Left kidney (tissue), 2 donors: Measurements from ENCODE around the gene LSM8. TPM values are rescaled to one million over a fixed set of nuclear protein-coding genes. Genes with fewer than 3 reads are reported as not detected.
"Not testable (repeated sequence)": the region's sequence is repeated elsewhere in the genome, so short reads cannot be mapped to it uniquely, and the experiment has no call there.

Experiments
- DNase-seq: peaks from one replicate; pipeline ENCODE4 v3.0.0-alpha.2; 2013
- polyA plus RNA-seq: library from polyadenylated mRNA; unstranded; fragments of 120-200 nt; gene quantifications from one replicate; pipeline ENCODE4 v1.2.1, GENCODE V29; 2013; ENCODE audit not compliant: insufficient read length

LSM8 gene
- polyA plus RNA-seq, 1 donor, result 73.7 TPM

DNA sequence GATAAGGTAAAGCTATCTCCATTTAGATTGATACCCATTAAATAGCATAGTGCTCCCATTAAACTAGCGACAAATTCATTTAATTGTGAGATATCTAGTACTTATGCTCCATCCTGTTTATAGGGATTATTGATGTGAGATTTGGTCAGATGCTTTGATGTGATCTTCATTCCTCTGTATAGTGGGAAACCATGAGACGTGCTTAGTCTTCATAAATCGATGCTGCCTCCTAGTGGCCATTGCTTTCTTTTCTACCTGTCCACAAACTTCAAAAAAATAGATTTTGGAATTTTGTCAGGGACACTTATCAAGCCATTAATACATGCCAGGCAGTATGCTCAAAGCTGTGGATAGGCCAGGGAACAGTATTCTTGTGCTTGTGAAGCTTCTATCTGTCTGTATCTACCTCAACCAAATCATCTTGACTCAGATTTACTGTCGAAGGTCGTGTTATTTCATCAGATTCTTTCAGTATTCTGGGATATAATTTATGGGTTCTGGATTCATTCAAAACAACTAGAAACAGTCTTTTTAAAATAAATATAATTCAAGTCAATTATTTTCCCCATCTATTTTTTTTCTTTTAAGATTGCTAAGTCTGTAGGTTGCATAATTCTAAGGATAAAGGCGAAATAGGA is 12.0 kb downstream of the LSM8 start:
- peak; percentile 45 for DNase-seq

DNA sequence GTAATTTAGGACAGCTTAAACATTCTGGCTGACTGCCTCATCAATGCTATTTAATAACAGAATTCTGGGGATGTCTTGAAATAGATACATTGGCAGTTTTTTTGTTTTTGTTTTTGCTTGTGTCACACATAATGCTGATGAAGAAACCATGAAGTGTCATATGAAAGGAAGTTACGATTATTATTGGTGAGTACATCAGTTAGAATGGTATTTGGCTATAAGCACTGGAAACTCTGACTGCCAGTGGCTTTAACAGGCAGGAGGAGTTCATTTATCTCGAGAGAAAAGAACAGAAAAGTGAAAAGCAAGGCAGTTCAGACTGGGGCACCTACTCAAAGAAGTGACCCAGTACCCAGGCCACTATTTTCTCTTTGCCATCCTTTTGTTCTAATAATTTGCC is 18.1 kb downstream of the LSM8 start:
- no peak for DNase-seq

DNA sequence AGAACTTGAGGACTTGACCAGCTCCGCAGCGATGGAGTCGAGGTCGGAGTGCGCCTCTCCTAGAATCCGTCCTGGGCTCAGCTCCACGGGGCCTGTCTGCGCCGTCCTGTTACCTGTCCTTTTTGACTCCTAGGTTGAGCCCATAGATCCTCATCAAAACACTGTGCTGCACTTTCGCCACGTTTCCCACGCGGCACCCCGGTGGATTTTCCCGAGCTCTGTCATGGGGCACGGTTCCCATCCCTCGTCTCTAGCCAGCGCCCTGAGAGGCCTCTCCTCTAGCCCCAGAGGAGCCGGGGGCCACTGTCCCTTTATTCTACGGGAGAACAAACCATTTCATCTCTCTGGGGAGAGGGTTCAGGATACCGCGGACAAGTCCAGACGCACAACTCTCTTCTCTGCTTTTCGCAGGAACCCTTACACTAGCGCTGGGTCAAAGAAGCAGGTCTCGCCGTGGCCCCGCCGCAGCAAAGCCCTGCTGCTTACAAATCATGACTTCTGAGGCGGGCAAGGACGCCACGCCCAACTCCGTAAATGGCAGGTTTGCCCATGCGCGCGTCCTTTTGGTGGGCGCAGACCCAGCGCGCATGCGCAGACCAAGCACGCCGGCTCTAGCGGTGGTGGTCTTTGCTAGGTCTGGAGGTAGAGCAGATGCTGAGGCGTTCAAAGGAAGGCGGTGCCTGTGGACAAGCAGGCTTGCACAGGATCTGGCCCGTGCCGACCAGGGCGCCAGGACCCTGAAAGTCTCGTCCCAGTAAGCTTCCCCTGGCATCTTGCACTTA is 30.3 kb downstream of the LSM8 start:
- peak; percentile 85 for DNase-seq

DNA sequence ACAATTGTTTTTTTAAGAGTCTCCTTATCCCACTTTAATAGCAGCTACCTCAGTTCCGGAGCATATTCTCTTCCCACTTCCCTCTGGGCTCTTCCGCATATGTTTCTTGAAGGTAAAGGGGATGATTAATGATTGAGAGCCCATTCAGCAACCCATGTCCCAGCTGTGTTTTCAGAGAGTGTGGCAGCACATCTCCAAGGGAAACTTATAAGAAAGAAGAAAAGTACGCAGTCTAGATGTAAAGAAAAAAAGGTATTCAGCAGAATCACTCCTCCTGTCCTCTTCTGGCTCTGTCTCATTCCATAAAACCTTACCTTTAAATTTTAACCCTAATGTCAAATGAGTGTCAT is 30.8 kb downstream of the LSM8 start:
- DNase-seq, result no peak

DNA sequence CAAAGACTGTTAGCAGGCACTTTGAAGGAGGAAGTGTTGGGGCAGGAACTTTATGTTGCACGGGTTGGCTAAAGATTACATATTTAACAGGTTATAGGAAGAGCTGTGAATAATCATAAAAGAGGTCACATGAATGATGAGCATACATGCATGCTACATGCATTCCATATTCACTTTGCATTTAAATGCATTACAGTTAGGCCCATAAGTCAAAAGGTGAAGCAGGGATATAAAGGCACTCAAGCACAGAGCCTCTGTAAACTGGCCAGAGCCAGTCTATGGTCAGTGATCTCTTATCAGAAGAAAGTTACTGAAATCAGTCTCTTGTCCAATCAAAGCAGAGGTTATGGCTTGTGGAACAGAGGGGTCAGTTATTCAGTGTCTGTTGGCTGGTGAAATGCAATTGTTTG is 33.3 kb downstream of the LSM8 start:
- DNase-seq, result no peak

DNA sequence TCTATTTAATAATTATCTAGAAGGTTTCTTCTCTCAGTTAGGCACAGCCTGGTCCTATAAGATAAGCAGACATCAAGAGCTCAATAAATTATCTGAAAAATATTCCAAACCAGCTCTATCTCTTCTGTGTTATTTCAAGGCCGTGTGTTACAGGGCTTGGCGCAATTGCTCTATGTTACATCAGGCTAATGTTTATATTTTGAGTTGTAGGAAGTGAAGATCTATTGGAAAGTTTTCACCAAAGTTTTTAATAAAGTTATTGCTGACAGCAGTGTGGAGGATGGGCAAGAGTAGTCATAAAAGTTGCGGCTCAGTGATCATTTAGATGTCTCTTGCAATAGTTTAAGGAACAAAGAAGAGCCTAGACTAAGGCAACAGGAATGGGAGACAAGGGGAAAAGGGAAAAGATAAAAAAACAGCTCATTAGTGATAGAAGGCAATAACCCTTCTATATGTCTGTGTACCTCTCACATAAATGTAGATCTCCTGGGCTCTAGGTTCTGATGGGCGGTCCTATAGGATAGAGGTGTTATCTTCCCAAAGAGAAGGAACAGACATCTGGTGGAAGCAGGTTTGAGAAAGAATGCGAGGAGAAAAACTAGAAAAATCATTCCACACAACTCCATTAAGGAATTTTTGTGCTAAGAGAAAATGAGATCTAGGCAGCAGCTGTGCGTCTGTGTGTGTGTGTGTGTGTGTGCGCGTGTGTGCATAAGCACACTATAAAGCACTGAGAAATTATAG is 34.6 kb downstream of the LSM8 start:
- DNase-seq, result no peak

DNA sequence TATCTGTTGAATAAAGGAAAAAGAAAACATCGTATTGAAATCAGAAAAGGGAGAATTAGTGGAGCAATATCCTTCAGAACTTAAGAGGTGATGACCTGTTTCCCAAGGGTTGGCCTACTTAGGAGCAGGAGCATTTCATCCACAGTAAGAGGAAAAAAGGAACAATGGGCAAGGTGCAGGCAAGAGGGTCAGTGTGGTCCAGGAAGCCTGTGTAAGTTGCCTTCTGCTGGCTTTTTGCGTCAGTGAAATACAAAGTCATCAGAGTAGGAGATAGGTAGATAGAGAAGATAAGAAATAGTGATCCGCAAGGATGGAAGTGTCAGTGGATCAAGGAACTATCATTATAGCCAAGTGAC is 35.2 kb downstream of the LSM8 start:
- DNase-seq, result no peak

DNA sequence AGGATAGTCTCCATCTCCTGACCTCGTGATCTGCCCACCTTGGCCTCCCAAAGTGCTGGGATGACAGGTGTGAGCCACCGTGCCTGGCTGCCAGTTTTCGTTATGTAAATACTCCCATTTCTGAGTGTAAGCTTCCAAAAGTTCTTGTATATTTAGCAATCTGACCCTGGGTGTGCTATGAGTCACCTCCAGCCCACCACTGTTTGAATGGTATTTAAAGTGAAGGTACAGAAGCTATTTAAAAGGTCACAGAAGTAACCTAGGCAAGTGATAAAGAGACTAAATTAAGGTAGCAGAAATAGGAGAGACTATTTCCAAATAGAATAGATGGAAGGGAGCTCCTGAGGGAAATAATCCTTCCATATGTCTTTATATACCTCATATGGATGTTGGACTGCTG is 36.6 kb downstream of the LSM8 start:
- no peak for DNase-seq

DNA sequence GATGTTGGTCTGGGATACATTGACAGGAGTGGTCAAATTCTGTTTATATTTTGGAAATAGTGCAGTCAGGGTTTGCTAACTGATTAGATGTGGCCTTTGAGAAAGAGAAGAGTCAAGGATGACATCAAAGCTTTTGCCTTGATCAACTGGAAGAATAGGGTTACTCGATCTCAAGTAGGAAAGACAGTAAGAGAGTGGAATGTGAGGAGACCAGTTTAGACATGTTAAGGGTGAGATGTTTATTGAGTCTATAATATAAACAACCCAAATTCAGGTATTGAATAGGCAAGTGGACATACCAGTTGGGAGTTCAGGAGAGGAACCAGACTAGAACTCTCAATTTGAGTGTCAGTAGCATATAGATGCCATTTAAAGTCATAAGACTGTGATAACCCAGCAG is 38.6 kb downstream of the LSM8 start:
- no peak for DNase-seq

DNA sequence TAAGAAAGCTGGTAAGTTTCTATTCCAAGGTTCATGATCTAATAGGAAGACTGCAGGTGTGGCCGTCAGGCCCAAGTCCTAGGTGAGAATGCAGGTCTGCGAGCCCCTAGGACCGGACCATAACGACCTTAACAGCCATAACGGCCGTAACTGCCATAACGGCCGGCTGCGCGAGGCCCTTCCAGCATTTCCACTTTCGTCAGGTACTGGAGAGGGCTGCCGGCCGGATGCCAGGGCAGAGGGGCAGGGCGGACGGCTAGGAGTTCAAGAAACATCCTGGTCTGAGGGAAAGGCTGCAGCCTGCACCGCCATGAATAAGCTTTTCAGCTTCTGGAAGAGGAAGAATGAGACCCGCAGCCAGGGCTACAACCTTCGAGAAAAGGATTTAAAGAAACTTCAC is 40.6 kb downstream of the LSM8 start, which contains the start of gene ANKRD7:
Gene ANKRD7, plus strand, starts transcription at position 184 of the 400 bp plus-strand sequence. Its CDS starts 127 bp downstream, at position 311.
- no peak for DNase-seq

DNA sequence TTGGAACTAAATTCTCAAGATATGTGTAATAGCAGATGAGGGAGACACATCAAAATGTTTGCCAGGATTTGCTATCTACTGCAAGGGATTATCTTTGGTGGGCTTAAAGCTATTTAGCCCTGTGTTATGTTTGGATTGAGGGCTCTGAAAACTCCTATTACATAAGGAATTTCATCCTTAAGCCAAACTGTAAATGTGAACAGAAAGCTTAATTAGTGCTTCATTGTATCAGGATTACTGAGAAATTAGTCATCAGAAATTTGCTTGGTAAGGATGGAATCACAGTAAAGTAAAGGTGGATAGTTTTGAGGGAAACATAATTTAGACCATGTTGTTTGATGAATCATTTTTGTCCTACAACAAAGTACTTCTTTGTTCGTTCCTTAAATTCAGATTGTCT is 48.9 kb downstream of the LSM8 start:
- DNase-seq, result no peak

DNA sequence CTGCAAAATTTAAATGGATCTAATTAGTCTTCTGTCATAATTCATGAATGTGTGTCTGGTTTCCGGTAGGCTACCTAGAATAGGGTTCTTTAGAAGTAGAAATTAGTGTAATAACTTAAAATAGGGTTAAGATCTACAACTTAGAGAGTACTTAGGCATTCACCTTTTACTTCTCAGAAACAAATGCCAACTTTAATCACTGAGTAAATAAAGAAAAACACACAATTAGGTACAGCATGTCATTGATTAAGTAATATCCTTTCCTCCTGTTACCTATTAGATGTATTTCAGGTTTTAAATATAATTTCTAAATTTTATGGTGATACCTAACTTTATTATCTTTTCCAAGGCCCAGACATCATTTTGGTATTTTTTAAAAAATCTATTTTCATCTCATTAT is 49.8 kb downstream of the LSM8 start:
- DNase-seq, result no peak

DNA sequence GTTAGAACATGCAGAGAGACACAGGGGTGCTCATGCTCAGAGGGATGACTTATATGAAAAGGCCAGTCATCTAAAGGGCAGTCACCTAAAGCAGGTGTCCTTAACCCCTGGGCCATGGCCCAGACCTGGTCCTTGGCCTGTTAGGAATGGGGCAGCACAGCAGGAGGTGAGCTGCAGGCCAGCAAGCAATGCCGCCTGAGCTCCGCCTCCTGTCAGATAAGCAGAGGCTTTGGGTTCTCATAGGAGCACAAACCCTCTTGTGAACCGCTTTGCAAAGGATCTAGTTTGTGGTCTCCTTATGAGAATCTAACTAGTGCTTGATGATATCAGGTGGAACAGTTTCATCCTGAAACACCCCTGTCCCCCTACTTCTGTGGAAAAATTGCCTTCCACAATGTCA is 55.0 kb downstream of the LSM8 start:
- DNase-seq, result no peak

DNA sequence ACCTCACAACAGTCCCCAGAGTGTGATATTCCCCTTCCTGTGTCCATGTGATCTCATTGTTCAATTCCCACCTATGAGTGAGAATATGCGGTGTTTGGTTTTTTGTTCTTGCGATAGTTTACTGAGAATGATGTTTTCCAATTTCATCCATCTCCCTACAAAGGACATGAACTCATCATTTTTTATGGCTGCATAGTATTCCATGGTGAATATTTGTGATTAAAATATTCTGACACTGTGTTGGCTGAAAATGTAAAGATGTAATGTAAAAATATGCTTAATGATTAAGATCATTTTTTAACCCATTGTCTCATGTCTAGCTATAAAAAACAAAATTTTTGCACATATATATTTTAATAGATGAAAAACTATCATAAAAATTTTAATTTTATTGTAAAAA is 56.4 kb downstream of the LSM8 start:
- not testable (repeated sequence) for DNase-seq

Other genes with a start within 250 kb of the LSM8 start
- gene ANKRD7, start 40.5 kb downstream of the LSM8 start, polyA plus RNA-seq, result 4.3 TPM